Measurements from ENCODE around the gene CD248.

CD248 gene

GRCh38 chr11:66288671-66289547 lies 27.9 kb downstream of the CD248 start, which contains the start of gene YIF1A:
Gene YIF1A, minus strand, starts transcription at chr11:66289143. Its CDS starts 158 bp downstream, at chr11:66288985.
- DNase-seq (ENCODE audit: insufficient read length, low spot score) (peak; percentile 99), FAIRE-seq (no peak)
- TF ChIP-seq, protein P1, sequence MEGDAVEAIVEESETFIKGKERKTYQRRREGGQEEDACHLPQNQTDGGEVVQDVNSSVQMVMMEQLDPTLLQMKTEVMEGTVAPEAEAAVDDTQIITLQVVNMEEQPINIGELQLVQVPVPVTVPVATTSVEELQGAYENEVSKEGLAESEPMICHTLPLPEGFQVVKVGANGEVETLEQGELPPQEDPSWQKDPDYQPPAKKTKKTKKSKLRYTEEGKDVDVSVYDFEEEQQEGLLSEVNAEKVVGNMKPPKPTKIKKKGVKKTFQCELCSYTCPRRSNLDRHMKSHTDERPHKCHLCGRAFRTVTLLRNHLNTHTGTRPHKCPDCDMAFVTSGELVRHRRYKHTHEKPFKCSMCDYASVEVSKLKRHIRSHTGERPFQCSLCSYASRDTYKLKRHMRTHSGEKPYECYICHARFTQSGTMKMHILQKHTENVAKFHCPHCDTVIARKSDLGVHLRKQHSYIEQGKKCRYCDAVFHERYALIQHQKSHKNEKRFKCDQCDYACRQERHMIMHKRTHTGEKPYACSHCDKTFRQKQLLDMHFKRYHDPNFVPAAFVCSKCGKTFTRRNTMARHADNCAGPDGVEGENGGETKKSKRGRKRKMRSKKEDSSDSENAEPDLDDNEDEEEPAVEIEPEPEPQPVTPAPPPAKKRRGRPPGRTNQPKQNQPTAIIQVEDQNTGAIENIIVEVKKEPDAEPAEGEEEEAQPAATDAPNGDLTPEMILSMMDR (IDR thresholded peaks at IDR 0.05; ENCODE audit: insufficient read depth, missing control alignments): peak; percentile 11

DNA sequence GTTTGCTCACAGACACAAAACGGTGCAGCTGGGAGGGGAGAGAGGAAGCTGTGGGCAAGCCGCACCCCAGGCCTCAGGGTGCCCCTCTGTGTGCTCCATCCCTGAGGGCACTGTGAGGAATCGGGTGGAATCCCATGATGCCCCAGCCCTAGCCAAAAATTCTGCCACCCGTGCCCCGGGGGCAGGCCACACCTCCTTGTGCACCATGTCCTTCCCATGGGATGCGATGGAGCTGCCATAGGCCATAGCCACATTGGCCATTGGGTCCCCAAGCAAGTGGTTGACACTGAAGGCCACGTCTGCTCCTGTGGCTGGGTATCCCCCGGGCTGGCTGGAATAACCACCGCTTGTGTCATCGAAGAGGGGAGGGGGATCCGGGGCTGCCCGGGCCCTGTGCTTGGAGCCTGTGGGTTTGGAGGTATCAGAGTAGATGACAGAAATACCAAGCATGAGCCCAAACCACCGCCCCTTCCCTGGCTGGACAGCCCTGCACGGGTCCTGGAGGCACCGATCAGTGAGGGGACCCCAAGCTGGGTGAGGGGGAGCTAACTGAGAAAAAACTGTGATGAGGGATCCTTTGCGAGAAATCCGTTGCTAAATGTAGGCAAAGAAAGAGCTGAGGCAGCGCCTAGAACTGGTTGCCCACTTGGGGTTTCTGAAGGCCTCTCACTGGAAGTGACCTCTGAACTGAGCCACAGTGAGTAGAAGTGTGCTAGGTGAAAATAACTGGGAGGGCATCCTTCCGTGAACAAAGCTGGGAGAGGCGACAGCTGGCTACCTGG lies 28.8 kb downstream of the CD248 start:
- DNase-seq (ENCODE audit: insufficient read length, low spot score): no peak
- no peak for FAIRE-seq
- TF ChIP-seq, protein P1 (IDR thresholded peaks at IDR 0.05; ENCODE audit: insufficient read depth, missing control alignments): no peak

DNA sequence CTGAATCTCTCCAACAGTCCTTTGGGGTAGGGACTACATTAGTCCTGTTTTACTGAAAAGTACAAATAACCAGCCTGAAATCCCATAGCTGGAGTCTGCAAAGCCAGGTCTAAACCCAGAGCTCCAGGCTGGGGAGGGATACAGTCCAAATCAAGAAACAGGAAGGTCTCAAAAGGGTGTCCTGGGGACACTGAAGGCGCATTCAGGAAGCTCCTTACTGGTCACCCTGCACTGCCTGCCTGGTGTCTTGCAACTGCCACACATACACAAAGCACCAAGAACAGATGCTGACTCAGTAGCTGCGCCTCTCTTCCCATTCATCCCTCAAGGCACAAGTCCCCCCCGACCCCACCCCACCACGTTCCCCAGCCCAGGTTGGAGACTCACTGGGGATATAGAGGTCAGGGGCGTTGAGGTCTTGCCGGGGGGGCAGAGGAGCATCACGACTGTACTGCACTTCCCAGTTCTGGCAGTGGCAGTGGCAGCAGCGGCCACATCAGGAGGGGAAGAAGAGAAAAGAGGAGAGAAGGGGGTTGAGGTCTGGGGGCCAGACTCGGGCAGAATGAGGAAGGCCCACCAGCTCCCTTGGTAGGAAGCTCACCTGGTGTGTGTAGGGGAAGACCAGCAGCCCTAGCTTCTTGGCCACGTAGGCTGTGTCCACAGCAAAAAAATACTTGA lies 29.5 kb downstream of the CD248 start:
- FAIRE-seq: no peak
- no peak for DNase-seq (ENCODE audit: insufficient read length, low spot score)
- TF ChIP-seq, protein P1 (IDR thresholded peaks at IDR 0.05; ENCODE audit: insufficient read depth, missing control alignments): no peak

- no peak for FAIRE-seq
Observed at GRCh38 chr11:66286699-66287098, 30.1 kb downstream of the CD248 start.

GRCh38 chr11:66285250-66285947 lies 31.4 kb downstream of the CD248 start:
- FAIRE-seq: no peak
- TF ChIP-seq, protein P1 (IDR thresholded peaks at IDR 0.05; ENCODE audit: insufficient read depth, missing control alignments): no peak

More at GRCh38 chr11:66286699-66287098, 30.1 kb downstream of the CD248 start:
- no peak for DNase-seq (ENCODE audit: insufficient read length, low spot score)
- TF ChIP-seq, protein P1 (IDR thresholded peaks at IDR 0.05; ENCODE audit: insufficient read depth, missing control alignments): no peak

GRCh38 chr11:66284526-66285078 lies 32.2 kb downstream of the CD248 start:
- no peak for DNase-seq (ENCODE audit: insufficient read length, low spot score)
- TF ChIP-seq, protein P1 (IDR thresholded peaks at IDR 0.05; ENCODE audit: insufficient read depth, missing control alignments): no peak
- FAIRE-seq: no peak

More at GRCh38 chr11:66285250-66285947, 31.4 kb downstream of the CD248 start:
- no peak for DNase-seq (ENCODE audit: insufficient read length, low spot score)

Data from D721Med (cell line).